Body of pancreas (tissue), 4 donors: ENCODE measurements around the gene RAD51D.

ENCODE experiments used
- CTCF ChIP-seq, 7 experiments: fragments of 450-650 bp in 4 of 7; fragments of 200-600 bp in 3 of 7; sonication (generic) in 3 of 7; IDR thresholded peaks; one replicate each; pipeline ENCODE4 v1.5.1; 2016 to 2019; ENCODE audit warnings: antibody characterized with exemption in 7 of 7
- POLR2A ChIP-seq, 3 donors: fragments of 450-650 bp; IDR thresholded peaks; one replicate each; pipeline ENCODE4 v1.6.1; 2016; ENCODE audit warnings: antibody characterized with exemption in 3 of 3, mild to moderate bottlenecking in 2 of 3

GRCh38 chr17:35080536-35080935 lies 39.1 kb downstream of the RAD51D start:
- no peak for TF ChIP-seq POLR2A (IDR thresholded peaks at IDR 0.05)
- TF ChIP-seq CTCF (IDR thresholded peaks at IDR 0.05): no peak
